ENCODE measurements around the gene SRPRB.
A peak's percentile ranks its signal among the peaks of the same experiment; 100 is the strongest.

Gene SRPRB

GRCh38 chr3:133805702-133806475 lies at the start of gene SRPRB:
TSS of gene SRPRB (plus strand) at chr3:133805815. CDS start at chr3:133805849, 34 bp downstream.
- ATAC-seq, result peak; percentile 99
- DNase-seq, result peak; percentile 94

- ATAC-seq (no peak), DNase-seq (no peak)
Measured at GRCh38 chr3:133756716-133757694, 48.6 kb upstream of the SRPRB start.

GRCh38 chr3:133757701-133758567 lies 47.7 kb upstream of the SRPRB start:
- DNase-seq (no peak), ATAC-seq (no peak)

GRCh38 chr3:133758568-133758928 lies 47.1 kb upstream of the SRPRB start:
- ATAC-seq, result no peak
- DNase-seq, result no peak

- DNase-seq (no peak), ATAC-seq (no peak)
Measured at GRCh38 chr3:133758964-133759739, 46.5 kb upstream of the SRPRB start.

- DNase-seq, result no peak
Measured at GRCh38 chr3:133759740-133760305, 45.8 kb upstream of the SRPRB start.

GRCh38 chr3:133760916-133761315 lies 44.7 kb upstream of the SRPRB start:
- DNase-seq (no peak), ATAC-seq (no peak)

More at GRCh38 chr3:133759740-133760305, 45.8 kb upstream of the SRPRB start:
- ATAC-seq, result no peak

- DNase-seq (no peak), ATAC-seq (no peak)
Measured at GRCh38 chr3:133761605-133762484, 43.8 kb upstream of the SRPRB start.

GRCh38 chr3:133762539-133762938 lies 43.1 kb upstream of the SRPRB start:
- no peak for DNase-seq
- no peak for ATAC-seq

- ATAC-seq, result no peak
Measured at GRCh38 chr3:133763797-133764683, 41.6 kb upstream of the SRPRB start.

GRCh38 chr3:133765256-133765655 lies 40.4 kb upstream of the SRPRB start:
- ATAC-seq, result no peak
- no peak for DNase-seq

More at GRCh38 chr3:133763797-133764683, 41.6 kb upstream of the SRPRB start:
- DNase-seq, result no peak

- DNase-seq, result no peak
- no peak for ATAC-seq
Measured at GRCh38 chr3:133767607-133768006, 38.0 kb upstream of the SRPRB start.

GRCh38 chr3:133769536-133769935 lies 36.1 kb upstream of the SRPRB start:
- ATAC-seq (no peak), DNase-seq (no peak)

GRCh38 chr3:133773732-133774131 lies 31.9 kb upstream of the SRPRB start:
- ATAC-seq, result no peak
- no peak for DNase-seq

- ATAC-seq, result no peak
- DNase-seq, result no peak
Measured at GRCh38 chr3:133775309-133775708, 30.3 kb upstream of the SRPRB start.

- ATAC-seq (no peak), DNase-seq (no peak)
Measured at GRCh38 chr3:133775835-133776234, 29.8 kb upstream of the SRPRB start.

- ATAC-seq, result no peak
- DNase-seq, result no peak
Measured at GRCh38 chr3:133776794-133777438, 28.7 kb upstream of the SRPRB start.

All from stimulated activated naive CD8-positive, alpha-beta T cell treated with anti-CD3 and anti-CD28 coated beads, Interleukin-15, Interleukin-2, amounts not matched to agents 100 U/mL and 50 U/mL, for 24 hours (primary cell).